GM19035 (cell line): ENCODE data around the gene DUS1L.

Experiments
- ATAC-seq: cut with Tn5 transposase; IDR thresholded peaks from one replicate; pipeline ENCODE4 v1.9.1; 2021; ENCODE audit not compliant: unreplicated experiment

DUS1L gene

DNA sequence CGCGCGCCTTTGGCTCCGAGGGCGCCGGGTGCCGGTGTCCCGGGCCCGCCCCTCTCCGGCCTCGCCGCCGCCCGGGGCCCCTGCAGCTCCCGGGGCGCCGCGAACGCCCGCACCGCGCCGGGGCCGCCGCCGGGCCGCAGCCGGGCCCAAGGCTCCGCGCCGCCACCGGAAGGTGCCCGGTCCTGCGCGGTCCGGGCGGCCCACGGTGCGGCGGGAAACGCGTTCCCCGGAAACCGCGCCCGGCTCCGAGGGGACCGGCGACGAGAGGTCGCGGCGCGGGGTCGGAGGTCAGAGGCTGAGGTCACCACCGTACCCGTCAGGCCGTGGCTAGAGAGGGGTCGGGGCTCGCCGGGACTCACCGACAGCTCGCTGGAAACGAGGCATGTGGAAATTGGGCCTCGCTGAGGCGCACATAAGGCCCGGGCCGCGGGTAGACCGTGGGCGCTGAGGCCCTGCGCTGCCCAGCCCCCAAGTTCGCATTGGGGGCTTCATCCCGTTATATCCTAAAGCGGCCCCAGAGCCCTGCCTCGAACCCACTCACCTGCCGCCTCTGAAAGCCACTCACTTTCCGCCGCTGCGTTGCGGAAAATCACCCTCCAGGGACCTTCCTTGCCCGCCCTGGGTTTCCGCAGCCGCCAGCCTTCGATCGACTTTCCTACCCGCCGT is at the start of gene DUS1L:
Gene DUS1L (minus strand): TSS at position 167 of the 666 bp plus-strand sequence. CDS start 745 bp downstream, outside the sequence.
- ATAC-seq: peak; percentile 73

DNA sequence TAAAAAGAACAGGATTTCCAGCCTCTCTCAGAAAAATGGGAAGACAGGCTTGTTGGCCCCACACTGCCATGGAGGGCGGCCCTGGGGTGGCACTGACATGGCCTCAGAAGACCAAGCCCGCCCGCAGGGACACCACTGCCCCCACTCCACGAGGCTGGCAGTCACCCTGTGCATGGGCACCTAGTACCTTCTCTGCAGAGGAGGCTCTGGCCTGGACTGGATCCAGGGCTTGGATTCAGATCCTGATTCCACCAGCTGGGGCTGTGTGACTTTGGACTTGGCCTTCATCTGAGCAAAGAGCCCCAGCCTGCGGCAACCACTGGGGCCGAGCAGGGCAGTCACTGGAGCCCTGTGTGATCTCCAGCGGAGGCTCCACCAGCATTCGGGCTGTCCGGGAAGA is 49.3 kb upstream of the DUS1L start:
- ATAC-seq: no peak

DNA sequence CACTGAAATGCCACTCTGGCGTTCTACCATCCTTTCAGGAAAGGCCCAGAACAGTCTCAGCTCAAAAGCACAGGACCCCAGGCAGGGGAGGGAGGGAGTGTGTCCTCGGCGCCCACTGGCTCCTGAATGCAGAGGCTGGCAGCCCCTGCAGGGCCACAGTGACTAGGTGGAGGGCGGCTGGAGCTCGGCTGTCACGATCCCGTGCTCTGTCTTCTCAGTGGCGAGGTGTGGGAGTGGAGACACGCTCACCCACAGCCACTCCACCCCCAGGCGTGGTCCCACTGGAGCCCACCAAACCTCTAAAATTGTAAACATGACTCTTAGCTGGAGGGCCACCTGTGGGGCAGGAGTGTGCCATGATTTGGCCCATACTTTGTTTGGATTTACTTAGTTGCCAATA is 48.8 kb upstream of the DUS1L start:
- no peak for ATAC-seq

DNA sequence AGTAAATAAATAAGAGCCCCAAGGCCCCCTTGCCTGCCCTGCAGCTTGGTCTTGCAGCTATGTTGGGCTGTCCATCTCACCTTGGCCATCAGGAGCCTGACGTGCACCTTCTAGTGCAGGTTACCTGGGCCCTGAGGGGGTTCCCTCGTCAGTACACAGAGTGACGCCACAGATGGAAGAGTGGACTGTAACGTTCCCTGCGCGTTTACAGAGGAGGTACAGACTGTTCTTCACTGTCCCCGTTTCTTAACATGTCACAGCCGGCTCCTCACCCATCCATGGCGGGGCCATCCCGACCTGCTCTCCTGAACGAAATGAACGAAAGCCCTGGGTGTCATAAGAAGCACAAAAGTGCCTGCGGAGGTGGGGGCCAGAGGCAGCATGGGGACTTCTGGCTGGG is 48.3 kb upstream of the DUS1L start:
- no peak for ATAC-seq

DNA sequence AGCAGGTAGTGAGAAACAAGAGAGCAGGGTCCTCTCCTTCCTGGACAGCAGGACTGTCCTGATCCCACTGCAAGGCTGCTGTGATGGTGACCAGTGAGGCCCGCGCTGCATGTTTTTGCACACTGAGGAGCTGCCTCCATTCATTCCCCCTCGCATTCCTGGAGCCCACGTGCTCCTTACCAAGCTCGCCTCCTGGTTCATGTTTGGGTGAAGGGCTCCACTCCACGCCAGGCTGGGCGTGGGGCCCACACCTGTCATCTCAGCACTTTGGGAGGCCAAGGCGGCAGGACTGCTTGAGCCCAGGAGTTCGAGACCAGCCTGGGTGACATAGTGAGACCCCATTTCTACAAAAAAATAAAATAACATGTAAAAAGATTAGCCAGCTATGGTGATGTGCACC is 47.8 kb upstream of the DUS1L start:
- no peak for ATAC-seq

DNA sequence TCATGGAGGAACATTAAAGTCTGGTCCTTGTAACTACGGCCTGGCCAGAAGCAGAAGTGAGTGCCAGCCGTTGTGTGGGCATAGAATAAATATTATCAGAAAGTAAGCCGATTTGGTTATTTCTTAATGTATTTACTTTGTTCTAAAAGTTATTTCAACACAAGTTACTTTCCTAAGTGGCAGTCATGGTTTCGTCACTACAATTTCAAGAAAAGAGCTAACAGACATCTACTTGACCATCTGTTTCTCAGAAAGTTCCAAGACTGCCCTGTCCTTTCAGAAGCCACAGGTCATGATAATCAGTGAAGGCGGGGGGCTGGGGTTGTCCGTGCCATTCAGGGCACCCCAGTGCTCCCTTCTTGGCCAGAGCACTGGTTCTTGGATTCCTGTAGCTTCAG is 47.3 kb upstream of the DUS1L start:
- no peak for ATAC-seq

DNA sequence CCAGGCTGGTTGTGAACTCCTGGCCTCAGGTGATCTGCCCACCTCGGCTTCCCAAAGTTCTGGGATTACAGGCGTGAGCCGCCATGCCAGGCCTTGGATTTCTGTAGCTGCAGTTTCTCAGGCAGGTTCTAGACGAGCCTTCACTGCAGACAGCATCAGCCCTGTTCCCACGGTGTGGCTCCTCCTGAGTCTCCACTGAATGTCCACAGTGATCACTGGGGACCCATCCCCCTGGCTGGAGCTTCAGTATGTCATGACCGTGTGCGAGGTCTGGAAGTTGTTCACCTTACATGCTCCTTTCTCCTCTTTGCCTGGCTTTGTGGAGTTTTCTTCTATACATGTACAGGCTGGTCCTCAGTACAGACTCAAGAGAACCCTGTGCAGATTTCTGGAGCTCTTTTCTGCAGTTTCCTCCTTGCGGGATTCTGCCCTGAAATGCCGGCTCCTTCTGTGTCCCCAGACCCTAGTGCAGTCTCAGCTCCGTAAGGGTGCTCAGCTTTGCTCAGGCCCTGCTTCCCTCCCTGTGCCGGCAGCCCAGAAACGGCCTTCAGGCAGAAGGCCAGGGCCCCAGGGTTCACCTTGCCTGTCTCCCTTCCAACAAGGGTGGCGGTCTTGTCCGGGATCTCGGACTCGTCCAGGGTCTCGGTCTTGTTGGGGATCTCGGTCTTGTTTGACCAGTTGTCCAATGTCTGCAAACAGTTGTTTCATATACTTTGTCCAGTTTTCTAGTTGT is 46.7 kb upstream of the DUS1L start:
- ATAC-seq: no peak

DNA sequence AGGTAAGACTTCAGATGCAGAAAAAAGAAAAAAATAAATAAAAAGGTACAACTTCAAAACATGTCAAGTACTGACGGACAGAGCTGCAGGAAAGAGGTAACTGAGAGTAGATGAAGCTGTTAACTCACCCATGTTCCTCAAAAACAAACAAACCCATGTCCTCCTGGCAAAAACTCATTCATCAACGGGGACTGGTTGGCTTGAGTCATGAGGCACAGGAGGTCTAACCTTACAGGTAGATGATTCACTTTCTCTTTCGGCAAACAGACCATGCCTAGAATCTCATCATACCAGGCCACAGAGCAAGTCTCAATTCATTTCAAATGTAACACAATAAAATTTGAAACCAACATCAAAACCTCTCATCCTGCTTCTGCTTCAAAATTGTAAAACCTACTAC is 44.7 kb upstream of the DUS1L start:
- ATAC-seq: no peak

DNA sequence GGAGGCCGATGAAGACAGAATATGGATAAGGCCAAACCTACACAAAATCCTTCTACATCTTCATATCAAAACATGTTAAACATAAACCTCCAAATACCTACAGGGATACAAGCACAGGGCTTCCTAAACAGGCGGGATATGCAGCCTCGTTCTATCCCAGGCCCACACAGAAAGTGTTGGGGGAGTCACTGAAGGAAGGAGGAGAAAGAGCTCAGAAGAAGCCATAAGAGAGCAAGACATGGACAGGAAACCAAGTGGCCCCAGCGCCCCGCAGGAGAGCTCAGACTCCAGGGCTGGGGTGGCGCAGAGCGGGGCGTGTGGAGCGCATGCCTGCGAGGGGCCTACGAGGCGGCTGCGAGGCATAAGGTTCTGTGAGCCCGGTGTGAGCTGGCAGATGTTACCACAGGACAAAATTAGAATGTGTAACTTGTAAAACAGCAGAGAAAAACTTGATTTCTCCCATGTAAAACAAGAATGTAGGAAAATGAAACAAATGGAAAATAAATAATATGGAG is 43.4 kb upstream of the DUS1L start:
- ATAC-seq: no peak

DNA sequence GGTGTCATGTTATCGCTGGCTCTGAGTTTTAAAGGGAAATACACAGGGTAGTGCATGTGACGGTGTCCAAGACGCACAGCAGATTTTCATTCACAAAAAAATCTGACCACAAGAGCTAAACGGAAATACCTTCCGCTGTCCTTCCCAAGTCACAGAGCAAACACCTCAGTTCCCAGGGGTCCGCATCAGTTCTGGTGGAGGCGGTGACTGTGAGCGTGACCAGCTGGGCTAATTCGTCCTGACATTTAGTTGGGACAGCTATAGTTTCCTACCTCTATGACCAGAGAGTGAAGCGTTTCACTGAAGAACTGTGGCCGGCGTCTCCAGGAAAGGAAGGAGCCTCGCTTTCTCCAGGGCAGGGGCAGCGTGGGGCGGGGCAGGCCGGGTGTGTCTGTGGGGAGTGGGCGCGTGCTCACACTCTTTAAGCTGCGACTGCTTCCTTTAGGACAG is 42.9 kb upstream of the DUS1L start:
- no peak for ATAC-seq

DNA sequence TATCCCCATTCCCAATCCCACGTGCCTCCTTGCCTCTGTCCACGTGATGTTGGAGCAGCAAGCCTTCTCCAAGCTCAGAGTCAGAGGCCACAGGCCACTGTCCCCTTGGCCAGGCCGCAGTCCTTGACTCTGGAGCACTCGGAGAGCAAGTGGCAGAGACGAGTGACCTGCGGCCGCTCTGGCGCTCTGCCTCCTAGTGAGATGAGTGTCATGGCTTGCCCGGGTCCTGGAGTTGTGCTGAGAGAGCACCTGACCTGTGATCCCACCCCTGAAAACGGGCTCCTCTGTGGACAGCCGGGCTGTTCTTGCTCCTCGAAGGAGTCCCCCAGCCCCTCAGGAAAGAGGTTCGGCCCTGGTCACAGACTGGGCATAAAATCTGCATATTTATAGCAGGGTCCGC is 42.4 kb upstream of the DUS1L start:
- ATAC-seq: no peak

DNA sequence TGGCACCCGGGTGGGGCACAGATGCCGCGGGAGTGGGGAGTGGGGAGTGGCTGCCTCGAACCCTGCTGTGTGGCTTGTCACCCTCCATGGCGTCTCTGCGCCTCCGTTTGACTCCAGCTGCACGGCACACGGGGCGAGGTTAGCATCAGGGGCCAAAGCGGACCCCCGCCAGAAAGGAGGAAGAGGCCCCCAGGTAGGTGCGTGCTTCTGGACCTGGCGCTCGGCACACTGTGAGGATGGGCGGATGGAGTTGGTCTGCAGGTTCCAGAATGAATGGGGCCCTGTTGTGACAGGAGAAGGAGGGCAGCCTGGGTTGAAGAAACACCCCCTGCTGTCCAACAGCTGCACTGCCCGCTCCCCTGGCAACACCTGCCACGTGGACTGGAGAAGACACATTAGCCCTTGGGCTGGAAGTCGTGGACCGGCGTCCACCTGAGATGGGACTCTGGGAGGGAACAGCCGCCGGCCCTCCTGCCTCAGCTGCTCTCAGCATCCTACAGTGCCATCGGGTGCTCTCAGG is 41.8 kb upstream of the DUS1L start:
- no peak for ATAC-seq

DNA sequence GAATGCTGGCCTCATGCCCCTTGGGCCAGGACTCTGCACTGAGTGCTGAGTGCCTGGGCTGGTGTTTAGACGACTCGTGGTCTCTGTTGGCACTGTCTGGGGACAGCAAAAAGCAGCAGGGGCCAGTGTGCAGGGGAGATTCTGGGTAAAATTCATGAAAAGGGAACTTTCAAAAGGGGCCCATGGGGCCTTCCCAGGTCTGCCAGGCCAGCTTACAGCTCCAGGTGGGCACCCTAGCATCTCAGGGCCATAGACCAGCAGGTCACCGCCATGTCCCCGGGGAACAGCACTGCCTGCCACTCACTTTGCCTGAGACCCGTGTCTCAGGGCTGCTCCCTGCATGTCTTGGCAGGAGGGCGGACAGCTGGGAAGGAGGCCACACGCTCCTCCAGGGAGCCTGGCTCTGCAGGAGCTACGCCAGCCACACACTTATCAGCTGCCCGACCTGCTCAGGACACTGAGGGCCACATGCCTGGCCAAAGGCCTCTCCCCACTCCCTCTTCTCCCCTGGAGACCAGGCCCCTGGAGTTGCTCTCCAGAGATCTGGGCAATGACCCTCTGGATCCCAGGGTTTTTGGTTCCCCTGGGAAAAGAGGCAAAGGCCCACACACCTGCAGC is 41.2 kb upstream of the DUS1L start:
- ATAC-seq: peak; percentile 20

DNA sequence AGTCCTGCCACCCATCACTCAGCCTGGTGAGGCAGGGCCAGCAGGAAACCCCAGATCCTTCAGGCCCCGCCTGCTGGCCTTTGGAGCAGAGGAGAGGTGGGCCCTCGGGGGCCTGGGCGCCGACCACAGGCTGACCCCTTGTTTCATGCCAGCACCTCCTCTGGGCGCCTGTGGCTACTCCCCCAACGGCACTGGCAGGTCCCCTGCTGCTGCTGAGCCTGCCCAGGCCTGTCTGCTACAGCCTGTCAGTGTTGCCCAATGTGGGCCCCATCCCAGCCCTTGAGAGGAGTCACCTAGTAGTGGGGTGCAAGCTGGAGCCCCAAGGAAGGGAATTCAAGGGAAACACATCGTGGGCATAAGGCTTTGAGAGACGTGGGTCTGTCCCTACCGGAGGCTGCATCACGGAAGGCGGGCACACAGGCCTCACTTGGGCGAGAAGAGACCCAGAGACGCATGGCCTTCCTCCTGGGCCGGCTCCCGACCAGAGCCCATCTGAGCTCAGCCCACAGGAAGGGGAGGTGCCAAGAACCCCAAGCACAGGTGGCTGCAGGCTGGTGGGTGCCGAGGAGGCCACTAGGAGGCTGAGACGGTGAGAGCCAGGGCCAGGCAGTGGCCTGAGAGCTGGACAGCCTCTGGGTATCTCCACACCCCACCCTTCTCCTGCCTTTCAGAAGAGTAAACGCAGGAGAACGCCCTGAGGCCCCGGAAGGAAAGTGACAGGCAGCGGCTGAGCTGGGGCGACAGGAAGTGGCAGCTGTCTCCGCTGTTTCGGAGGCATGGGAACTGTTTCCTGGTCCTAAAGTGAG is 40.5 kb upstream of the DUS1L start:
- ATAC-seq: peak; percentile 86

DNA sequence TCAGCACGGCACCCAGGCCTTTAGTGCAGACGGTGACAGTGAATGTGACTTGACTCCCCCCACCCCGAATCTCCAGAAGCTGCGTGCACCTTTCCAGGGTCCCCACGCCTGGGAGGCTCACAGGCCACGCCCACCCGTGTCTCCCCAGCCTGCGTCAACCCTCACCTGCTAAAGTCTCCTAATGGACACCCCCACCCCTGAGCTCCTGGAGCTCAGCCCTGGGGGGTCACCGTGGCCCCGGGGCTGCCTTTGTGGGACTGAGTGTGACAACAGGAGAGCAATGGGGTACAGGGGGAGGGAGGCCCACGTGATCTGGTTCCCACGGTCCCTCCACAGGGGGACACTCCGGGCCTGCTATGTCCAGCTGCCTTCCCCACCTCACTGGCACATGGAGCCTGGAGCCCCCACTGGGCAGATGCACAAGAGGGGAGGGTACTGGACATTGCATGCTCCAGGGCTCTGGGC is 39.8 kb upstream of the DUS1L start:
- no peak for ATAC-seq

DNA sequence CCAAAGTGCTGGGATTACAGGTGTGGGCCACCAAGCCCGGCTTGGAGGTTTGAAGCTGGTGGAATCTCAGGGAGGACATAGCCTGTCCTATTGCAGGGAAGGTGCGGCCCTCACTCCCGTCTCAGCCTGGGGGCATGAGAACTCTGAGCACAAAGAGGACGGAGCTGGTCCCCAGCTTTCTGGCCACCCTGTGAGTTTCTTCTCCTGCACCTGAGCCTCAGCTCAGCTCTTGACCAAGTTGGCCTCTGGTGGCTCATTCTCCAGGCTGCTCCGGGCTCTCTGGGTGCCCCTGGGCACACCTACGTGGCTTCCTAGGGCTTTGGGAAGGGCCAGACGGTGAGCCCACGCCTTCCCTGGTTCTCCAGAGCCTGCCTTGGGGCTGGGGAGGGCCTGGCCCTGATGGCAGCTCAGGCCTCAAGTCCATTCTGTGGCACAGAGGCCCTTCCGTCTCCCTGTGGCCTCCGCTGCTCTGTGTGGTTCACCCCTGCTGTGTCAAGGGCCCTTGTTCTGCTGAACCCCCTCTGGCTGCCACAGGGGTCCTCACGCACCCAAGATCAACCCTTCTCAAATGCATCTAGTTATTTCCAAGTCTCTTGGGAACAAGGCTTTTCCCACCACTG is 39.3 kb upstream of the DUS1L start:
- no peak for ATAC-seq

DNA sequence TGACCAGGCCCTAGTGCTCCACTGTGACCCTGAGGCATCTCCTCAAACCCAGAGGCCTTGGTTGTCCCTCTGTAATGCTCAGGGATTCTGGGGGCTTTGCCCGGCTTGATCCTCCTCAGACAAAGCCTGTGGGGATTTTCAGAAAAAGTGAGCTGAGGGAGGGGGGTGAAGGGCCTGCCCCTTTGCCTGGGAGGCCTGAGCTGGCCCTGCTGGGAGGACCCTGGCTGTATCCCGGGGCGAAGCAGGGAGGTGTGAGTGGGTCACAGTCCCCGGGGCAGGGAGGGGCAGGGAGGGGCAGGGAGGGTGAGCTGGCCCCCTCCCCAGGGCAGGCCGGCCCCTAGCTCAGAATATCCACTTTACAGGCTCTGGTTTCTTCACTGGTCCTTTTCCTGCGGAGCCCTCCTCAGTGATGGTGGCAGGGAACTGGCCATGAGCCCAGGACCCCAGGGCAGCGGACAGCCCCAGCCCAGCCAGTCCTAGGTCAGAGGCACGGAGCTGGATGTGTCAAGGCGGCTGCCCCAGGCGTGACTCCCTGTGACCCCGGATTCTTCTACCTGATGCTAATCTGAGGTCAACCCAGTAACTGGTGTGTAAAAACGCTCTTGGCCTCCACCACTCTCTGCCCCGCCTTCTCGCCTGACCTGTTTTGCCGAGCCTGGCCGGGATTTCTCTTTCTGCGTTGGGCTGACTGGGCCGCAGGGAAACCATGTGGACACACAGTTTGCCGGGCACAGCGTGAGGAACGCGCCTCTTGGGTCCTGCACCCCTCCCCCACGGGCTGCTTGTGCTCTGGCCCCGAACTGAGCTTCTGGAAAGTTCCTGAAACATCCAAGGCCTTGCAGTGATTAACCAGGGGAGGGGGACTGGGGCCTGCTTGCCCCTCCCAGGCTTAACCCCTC is 38.2 kb upstream of the DUS1L start:
- no peak for ATAC-seq

DNA sequence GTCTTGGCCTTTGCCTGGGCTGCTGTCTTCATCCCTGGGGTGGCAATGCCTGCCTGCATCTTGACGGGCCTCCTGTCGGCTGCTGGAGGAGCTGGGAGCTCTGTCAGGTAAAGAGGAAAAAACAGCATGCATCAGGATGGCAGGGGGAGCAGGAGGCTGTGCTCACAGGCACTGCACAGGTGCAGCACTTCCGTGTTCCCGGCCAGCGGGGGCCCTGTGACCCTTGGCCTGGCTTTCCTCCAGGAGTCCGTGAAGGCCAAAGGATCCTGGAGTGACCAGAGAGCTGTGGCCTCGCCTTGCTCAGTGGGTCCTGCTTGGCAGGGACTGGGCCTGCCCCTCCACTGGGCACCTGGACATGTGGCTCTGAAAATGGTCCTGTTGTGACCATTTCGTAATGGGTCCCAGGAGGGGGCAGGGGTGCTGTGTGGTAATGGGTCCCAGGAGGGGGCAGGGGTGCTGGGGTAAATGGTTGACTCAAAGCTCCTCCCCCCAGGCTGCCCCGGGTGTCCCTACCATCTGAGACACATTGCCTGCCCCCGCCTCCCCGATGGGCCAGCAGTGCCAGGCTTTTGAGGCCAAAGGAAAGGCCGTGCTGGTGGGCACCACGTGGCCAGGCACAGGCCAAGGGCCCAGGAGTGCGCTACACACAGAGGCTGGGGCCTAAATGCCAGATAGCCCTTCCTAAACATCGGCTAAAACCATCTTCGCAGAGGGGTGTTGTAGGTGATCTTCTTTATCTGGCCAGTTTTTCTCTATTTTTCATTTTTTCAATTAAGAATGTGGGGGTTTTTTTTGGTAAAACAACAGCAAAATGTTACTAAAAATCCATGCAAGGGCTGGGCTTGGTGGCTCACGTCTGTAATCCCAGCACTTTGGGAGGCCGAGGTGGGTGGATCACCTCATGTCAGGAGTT is 36.4 kb upstream of the DUS1L start:
- no peak for ATAC-seq
